NCI-H774 (cell line): ENCODE measurements around the gene ARID1B.

Experiments
- DNase-seq: peaks from one replicate; lab custom pipeline; 2025; lab: John Stamatoyannopoulos, UW

Gene ARID1B

DNA sequence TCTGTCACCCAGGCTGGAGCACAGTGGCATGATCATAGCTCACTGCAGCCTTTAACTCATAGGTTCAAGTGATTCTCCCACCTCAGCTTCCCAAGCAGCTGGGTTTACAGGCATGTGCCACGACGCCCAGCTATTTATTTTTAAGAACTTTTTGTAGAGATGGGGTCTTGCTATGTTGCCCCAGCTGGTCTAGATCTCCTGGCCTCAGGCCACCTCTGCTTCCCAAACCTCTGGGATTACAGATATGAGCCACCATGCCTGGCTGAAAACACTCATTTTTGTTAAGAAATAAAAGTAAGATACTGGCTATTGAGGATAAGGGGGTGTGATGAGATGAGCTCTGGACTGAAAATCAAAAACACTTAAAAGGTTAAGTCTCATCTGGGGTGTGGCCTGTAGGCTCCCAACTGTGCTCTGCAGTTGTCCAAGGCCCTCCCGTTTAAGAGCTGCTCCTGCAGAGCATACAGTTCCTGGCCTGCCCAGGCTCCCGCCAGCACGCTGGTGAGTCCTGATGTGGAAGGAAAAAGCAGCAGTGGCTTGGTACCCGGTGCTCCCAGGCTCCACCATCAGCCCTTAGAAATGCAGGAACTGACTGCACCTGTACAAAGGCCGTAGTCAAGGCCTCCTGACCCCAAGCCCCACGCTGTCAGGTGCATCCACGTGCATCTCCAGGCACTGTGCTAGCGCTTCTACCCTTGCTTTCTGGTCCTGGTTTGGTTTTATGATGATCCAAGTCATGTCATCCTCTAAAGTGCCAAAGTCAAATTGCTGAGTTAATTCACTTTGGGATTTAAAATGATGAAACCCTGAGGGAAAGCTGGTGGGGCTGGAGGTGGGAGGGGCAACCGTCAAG, 434.7 kb downstream of the ARID1B start:
- DNase-seq, result no peak

DNA sequence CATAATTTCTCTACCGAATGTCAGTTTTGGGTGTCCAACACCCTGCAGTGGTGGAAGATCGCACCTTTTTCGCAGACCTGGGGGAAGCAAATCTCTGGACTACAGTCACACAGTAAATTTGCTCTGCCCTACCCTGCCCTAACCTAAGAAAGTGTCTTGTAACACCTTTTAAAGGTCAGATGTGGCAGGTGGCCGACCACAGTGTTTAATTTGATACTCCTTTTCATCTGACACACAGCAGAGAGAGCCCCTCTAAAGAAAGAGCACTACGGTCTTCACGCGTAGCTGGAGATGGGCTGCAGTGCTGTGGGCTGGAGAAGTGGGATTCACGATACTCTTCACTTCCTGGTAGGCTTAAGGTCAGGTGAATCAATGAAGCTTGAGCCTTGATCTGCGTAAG, 436.2 kb downstream of the ARID1B start:
- DNase-seq, result no peak

DNA sequence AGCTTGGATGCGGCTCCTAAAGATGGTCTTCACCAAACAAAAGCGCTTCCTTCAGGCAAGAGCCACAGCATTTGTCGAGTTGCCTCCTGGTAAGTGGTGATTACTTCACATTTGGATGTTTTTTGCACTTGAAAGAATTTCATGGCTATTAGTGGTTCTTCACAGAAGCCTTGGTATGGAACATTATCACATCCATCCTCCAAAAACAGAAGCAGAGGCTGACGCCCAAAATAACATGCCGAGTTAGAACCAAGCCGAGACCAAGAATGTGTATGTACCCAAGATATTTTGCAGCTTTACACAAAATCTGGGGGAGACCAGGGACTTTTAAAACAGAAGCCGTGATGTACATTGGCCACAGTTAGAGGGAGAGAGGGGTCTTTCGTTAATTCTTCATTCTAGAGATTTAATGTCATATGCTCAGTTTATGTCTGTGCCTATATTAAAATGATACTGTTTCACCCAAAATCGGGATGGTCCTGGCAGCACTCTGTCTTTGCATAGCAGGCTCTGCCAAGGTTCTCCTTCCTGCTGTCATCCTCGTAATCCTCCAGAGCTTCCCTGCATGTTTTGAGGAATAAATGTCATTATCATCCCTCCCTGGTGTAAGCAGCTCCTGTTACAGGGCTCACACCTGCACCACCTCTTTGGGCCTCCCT, 436.9 kb downstream of the ARID1B start:
- DNase-seq, result no peak

GRCh38 chr6:157215717-157216116, 438.5 kb downstream of the ARID1B start:
- DNase-seq, result no peak

GRCh38 chr6:157216570-157216969, 439.4 kb downstream of the ARID1B start:
- DNase-seq, result no peak

GRCh38 chr6:157217198-157217893, 440.2 kb downstream of the ARID1B start:
- DNase-seq, result no peak

DNA sequence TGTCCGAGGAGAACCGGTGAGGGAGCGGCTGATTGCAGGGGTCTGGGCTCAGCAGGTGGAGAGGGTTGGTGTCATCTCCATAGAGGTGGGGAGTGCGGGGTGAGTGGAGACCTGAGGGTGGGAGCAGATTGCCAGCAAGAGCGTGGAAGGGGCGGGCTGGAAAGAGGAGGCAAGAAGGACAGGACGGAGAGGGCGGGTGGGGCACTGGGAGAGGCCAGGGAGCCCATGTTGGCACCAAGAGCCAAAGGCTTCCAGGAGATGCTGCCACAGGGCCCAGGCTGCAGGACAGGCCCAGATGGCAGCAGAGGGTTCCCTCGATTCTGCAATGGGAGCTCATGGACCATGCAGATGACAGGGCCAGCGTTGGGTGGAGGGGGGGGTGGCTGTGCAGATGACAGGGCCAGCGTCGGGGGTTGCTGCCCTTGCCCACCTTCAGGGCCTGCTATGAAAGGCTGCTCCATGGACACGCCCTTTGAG, 440.8 kb downstream of the ARID1B start:
- DNase-seq, result no peak

DNA sequence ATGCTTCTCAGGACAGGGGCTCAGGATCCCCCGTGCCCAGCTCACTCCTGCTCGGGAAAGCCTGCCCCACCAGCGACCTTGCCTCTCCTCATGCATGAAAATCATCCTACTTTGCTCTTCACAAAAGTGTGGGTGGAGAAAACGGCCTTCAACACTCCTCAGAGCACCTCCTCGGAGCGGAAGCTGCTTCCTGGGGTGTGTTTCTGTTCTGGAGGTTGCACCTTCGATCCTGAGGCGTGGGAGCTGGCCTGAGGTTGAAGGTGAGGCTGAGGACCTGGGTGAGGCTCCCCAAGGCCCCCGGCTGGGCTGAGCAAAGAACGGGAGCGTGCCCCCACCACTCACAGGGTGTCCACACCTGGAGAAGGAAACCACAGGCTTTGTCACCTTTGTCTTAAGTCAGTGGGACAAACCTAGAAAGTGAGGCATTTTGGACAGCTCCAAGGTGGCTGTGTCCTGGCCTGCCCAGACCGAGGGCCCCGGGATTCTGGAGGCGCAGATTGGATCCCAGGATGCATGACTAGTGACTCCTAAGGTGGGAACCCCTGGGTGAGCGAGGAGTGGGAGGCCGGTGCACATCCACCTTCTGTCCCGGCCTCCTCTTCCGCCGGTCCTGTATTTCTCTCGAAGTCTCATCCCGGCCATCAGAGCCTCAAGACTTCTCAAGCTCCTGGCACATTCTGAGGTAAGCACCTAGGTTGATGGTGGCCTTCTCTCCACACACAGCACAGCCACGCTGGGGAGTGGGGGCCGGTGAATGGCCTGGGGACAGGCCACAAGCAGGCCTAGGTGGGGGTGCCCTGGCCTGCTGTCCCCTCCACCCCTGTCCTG, 441.4 kb downstream of the ARID1B start:
- no peak for DNase-seq

DNA sequence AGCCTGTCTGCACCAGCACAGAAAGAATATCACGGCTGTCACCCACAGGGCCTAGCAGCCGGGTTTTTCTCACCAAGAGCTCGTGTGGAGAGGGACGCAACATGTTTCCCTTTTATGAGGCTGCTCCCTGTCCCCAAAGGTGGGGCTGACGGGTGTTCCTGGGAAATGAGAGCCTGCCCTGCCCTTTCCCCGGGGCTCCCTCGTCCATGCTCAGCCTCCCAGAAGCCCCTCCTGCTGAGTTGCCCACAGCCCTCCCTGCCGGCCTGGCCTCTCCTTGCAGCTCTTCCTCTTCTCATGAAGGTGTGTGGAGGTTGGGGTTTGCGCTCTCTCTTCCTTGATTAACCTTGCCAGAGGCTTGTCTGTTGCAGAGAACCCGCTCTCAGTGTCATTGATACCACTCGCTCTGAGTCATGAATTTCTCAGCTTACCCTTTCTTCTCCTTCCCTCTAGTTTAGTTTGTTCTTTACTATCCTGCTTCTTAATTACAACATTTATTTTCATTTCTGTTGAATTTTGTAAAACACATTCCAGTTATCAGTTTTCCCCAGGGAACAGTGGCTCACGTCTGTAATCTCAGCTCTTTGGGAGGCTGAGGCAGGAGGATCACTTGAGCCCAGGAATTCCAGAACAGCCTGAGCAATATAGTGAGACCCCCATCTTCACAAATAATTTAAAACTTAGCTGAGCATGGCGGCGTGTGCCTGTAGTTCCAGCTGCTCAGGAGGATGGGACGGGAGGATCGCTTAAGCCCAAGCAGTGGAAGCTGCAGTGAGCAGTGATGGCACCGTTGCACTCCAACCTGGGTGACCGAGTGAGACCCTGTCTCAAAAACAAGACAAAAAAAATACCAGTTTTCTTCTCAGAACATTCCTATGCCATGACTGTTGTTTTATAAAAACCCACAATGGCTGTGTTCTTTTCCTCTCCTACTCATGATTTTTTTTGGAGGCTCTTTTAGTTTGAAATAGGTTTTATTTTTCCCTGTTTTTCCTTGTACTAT, 442.3 kb downstream of the ARID1B start:
- DNase-seq, result no peak

- DNase-seq, result no peak
These were observed 443.3 kb downstream of the ARID1B start for GRCh38 chr6:157220485-157220884.

GRCh38 chr6:157221049-157221816, 444.1 kb downstream of the ARID1B start:
- peak; percentile 86 for DNase-seq

GRCh38 chr6:157221817-157222175, 444.6 kb downstream of the ARID1B start:
- DNase-seq, result no peak

DNA sequence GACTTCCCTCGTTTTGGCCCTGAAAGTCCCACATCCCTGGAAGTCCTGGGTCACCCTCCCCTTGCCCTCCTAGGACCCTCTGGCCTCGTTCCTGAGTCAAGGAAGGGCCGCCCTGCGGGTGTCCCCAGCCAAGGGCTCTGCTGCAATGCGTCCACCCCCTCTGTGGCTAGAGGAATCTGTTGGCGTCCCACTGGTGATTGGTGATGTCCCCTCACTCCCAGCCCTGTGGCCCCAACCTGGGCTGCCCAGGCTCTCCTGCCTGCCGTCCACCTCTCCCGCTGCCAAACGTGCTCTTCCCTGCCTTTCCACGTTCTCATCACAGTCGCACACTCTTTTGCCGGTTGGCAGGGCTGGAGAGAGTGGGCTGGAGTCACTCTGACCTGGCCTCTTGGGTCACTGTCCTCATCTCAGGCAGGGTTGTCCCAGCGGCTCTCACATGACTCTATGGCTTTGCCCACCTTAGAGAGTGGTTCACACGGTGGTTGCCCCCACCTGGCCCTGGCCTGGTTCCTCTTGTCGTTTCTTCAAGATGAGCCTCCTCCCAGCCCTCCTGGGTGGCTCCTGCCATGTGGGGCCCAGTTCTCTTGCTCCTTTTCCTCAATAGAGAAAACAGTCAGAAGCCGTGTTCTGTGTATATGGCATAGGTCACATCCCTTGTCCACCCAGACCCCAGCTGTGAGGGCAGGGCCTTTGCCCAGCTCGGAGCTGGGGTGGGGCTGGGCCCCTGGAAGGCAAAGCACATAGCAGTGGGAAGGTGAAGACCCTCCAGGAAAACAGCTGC, 445.2 kb downstream of the ARID1B start:
- no peak for DNase-seq

DNA sequence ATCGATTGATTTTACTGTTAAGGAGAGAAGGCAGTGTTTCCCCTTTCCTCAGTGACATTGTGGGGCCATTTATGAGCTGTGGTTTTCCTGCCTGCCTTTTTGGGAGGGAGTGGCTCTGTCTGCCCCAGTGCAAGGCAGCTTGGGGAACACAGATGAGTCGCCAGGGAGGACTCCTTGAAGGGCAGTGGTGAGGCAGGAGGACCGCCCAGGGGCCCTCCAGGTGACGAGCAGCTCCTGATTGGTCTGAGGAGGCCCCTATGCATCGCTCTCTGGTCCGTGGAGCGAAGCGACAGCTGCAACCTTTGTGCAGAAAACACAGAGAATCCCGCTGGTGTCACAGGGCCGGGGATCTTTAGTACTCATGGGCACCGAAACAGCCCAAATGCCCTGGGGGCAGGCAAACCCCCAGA, 445.8 kb downstream of the ARID1B start:
- DNase-seq, result no peak

DNA sequence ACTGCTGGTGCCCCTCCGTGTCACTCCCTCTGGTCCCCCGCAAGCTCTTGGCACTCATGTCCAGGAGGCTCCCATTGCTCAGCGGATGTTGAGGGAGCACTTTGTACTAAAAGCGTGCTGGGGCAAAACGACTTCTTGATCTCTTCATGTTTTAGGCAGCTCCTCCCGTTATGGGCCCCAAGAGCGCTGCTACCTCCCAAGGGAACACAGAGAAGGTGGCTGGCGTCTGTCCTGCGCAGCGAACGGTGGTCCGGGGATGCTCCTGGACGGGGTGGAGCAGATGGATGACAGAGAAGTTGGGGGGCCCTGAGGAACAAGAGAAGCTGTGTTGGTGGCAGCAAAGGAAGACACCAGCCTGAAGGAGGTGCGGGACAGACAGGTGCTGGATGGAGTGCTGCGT, 446.3 kb downstream of the ARID1B start:
- no peak for DNase-seq

- DNase-seq, result no peak
These were observed 447.2 kb downstream of the ARID1B start for GRCh38 chr6:157224178-157224950.

- DNase-seq, result no peak
These were observed 447.9 kb downstream of the ARID1B start for GRCh38 chr6:157224951-157225574.

DNA sequence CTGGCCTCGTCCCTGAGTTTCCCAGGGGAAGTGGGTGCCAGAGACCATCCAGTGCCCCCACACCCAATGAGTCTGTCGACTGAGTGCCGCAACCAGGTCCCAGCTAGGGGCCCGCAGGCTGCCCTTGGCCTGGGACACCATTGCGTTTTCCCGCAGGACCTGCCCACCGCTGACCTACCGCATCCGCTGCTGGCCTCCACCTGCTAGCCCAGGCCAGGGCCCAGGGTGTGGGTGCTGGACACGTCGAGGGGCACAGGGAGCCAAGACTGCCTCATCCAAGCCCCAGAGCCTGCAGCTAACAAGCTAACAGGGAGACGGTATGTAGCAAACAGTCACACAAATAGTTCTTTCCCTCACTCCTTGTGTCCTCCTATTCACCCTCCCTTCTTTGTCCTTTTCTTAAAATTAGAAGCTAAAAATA, 448.4 kb downstream of the ARID1B start:
- DNase-seq, result no peak
